ENCODE measurements around the gene RTEL1.

GRCh38 chr20:63643946-63644345 is 14.2 kb upstream of the RTEL1 start:
- no peak for TF ChIP-seq CTCF (IDR thresholded peaks at IDR 0.05)
- no peak for TF ChIP-seq EZH2 (IDR thresholded peaks at IDR 0.05; ENCODE audit: borderline replicate concordance, insufficient read depth, low read depth, low read length, poor library complexity, severe bottlenecking)
